NCI-H748 (cell line): ENCODE results near the gene ERGIC1.

ENCODE experiments used
- DNase-seq: peaks from one replicate; lab custom pipeline; 2025; ENCODE audit not compliant: unreplicated experiment; lab: John Stamatoyannopoulos, UW

Gene ERGIC1

GRCh38 chr5:172827841-172828240 is 6.2 kb upstream of the ERGIC1 start:
- no peak for DNase-seq

GRCh38 chr5:172828911-172829431 is 5.1 kb upstream of the ERGIC1 start:
- DNase-seq, result no peak

GRCh38 chr5:172830275-172830799 is 3.7 kb upstream of the ERGIC1 start:
- DNase-seq, result peak; percentile 44

GRCh38 chr5:172830876-172831662 is 3.0 kb upstream of the ERGIC1 start:
- peak; percentile 44 for DNase-seq

GRCh38 chr5:172832383-172833315 is 1.4 kb upstream of the ERGIC1 start:
- no peak for DNase-seq

- no peak for DNase-seq
Observed at GRCh38 chr5:172833372-172833685, 722 bp upstream of the ERGIC1 start.

GRCh38 chr5:172834415-172835289 is 601 bp downstream of the ERGIC1 start:
- peak; percentile 35 for DNase-seq

GRCh38 chr5:172835290-172835993 is 1.4 kb downstream of the ERGIC1 start:
- DNase-seq, result no peak

GRCh38 chr5:172835994-172836356 is 1.9 kb downstream of the ERGIC1 start:
- no peak for DNase-seq

- DNase-seq, result peak; percentile 97
Observed at GRCh38 chr5:172837640-172838039, 3.6 kb downstream of the ERGIC1 start.

GRCh38 chr5:172838151-172838875 is 4.3 kb downstream of the ERGIC1 start:
- DNase-seq, result no peak

GRCh38 chr5:172839669-172840431 is 5.8 kb downstream of the ERGIC1 start:
- no peak for DNase-seq

- DNase-seq, result peak; percentile 83
Observed at GRCh38 chr5:172840432-172841154, 6.5 kb downstream of the ERGIC1 start.

- peak; percentile 83 for DNase-seq
Observed at GRCh38 chr5:172841256-172841655, 7.2 kb downstream of the ERGIC1 start.

GRCh38 chr5:172843825-172844576 is 9.9 kb downstream of the ERGIC1 start:
- DNase-seq, result no peak

- no peak for DNase-seq
Observed at GRCh38 chr5:172844577-172844838, 10.5 kb downstream of the ERGIC1 start.

GRCh38 chr5:172845154-172845553 is 11.1 kb downstream of the ERGIC1 start:
- DNase-seq, result no peak

- no peak for DNase-seq
Observed at GRCh38 chr5:172845576-172845975, 11.5 kb downstream of the ERGIC1 start.
